Stimulated activated CD4-positive, alpha-beta T cell treated with anti-CD3 and anti-CD28 coated beads, Interleukin-4, amount 100 ng/mL, for 4 hours (primary cell): ENCODE data around the gene TALDO1.

Source experiments
- DNase-seq, 2 experiments: peaks; one replicate each; pipeline ENCODE4 v3.0.0-alpha.2; 2020

Gene TALDO1

GRCh38 chr11:747158-748006 is at the start of gene TALDO1:
TSS of gene TALDO1 (plus strand) at chr11:747464. CDS start at chr11:747482, 18 bp downstream.
- DNase-seq, result peak; percentile 67 to 88

DNA sequence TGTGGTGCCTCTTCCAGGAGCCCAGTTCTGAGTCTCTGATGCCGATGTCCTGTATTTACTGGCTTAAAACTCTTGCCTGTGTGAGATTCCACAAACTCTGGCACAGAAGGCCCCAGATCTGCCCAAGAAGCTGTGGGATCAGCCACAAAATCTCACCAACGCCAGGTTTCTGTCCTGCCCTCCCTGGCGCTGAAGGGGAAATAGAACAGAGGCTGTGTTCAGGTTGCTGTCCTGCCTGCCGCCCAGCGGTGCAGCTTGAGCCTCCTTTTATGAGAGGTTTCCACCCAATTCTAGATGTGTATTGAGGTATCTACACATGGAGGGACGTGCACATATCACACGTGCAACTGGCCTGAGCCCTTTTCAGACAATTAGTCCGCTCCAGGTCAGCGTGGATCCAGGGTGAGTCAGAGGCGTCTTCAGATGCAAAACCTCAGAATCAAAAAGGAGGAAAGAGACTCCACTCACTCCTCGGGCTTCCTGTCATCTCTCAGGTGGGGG is 49.4 kb upstream of the TALDO1 start:
- no peak for DNase-seq

- no peak for DNase-seq
Measured at GRCh38 chr11:698493-699115, 48.7 kb upstream of the TALDO1 start.

DNA sequence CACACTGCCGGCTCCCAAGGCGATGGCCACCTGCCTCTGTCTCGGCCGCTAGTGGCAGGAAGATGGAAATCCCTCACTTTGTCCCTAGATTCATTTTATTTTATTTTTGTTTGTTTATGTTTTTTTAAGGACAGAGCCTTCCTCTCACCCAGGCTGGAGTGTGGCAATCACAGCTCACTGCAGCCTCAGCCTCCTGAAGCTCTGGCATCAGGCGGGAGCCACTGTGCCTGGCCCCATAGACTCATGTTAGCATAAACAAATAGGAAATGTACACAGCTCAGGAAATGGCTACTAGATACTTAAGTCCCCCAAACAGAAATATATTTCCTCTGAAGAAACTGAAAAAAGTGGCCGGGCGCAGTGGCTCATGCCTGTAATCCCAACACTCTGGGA is 48.2 kb upstream of the TALDO1 start:
- DNase-seq, result no peak

DNA sequence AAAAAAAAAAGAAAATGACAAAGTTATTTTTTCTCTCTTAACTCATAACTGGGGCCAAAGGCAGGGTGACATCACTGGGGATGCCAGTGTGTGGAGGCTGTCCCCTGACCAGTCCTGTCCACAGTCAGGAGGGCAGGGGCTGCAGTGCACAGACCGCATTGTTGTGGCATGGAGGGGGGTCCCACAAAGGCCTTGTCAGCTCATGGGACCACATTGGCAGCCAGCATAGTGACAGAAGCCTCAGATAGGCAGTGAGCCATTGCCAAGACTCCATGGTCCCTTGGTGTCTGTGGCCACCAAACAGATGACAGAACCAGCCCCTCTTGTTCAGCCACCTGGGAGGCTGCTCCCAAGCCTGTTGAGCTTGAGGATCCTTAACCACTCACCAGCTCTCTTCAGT is 47.5 kb upstream of the TALDO1 start:
- no peak for DNase-seq

DNA sequence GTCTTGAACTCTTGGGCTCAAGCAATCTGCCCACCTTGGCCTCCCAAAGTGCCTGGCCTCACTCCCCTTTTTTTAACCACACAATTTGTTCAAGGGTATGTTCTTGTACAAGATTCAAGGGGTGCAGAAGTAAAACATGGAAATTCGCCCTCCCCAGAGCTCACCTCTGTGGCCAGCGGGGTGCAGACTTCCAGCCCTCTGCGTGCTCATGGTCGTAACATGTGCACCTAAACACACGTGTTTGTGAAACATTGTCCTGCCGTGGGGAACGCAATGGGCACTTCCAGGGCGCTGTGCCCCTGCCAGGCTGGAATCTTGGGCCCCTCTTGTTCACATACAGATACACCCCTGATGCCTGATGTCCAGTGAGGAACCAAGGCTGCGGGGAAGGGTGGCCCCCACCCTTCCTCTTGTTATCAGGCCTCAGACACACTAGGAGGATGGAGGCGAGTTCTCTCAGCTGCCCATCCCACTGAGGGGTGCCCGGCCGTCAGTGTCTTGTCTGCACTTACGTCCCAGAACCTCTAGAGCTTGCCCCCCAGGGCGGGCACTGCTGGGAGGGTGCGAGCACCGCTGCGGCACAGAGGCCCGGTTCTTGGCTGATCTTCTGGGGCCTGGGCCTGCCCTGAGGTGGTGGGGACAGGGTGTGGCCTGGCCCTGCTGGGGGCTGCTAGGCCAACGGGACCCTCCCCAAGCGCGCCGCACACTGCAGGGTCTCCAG is 45.4 kb upstream of the TALDO1 start:
- no peak for DNase-seq

GRCh38 chr11:702462-703461 is 44.5 kb upstream of the TALDO1 start:
- no peak for DNase-seq

DNA sequence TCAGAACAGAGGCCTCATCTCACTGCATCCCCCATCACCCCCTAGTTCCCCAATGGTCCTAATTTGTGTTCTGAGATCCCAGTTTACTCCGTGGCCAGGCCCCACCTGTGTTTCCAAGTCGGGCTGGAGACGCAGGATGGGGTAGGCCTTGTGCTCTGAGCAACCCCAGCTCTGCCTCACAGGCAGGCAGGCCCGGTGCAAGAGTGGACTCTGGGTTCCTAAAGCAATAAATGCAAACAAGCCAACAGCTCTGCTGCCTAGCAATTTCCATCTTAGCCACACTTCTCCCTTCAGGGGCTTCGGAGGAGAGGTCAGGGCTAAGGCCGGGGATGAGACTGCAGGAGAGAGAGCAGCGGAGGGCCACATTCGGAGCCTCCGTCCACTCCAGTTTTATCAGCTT is 43.8 kb upstream of the TALDO1 start:
- DNase-seq, result no peak

DNA sequence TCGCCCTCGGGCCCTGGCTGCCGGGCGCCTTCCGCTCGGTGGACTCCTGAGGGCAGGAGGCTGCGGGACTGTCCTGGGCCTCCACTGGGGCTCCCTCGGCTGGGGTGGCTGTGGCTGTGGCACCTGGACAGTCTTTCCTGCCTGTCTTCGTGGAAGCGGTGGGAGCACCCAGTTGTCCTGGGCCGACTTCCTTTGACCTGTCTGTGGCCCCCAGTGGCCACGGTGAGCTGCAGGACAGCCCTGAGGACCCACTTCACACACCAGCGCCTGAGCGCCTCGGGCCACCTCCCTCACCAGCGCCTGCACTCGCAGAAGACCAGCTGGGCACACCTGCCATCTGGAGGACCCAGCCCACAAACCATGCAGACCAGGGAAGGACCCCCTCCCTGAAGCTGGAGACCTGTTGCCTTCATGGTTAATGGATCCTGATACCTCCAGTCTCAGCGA is 43.0 kb upstream of the TALDO1 start:
- no peak for DNase-seq

GRCh38 chr11:704781-705645 is 42.3 kb upstream of the TALDO1 start:
- no peak for DNase-seq

- peak in 1 of 2 experiments; percentile 38 for DNase-seq
Measured at GRCh38 chr11:705646-706438, 41.4 kb upstream of the TALDO1 start, which contains the start of gene EPS8L2. TSS of gene EPS8L2 (plus strand) at chr11:706231. CDS start at chr11:709408, 3,177 bp downstream.

DNA sequence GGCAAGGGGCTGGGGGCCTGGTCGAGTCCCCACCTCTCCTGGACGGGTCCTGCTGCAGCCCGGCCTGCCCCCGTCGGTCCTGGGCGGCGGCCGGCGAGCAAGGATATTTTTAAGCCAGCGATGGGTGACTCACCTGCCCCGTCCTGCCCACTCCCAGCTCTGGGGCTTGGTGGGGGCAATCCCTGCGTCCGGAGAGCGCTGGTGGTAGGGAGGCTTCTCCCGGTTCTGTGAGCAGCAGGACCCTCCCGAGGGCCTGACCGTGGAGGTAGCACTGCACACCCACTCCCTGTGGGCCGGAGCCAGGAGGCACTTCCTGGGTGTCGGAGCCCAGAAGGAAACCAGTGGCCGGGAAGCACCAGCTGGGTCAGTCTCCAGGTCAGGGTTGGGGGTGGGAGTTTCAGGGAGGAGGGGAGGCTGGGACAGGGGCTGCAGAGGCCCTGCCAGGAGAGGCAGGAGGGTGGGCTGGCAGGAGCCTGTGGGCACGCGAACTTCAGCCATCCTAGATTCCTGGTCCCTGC is 40.8 kb upstream of the TALDO1 start:
- no peak for DNase-seq

GRCh38 chr11:706957-707816 is 40.1 kb upstream of the TALDO1 start:
- no peak for DNase-seq

GRCh38 chr11:707817-708420 is 39.3 kb upstream of the TALDO1 start:
- no peak for DNase-seq

GRCh38 chr11:708511-708910 is 38.8 kb upstream of the TALDO1 start:
- no peak for DNase-seq

GRCh38 chr11:709109-709997 is 37.9 kb upstream of the TALDO1 start:
- DNase-seq, result no peak

DNA sequence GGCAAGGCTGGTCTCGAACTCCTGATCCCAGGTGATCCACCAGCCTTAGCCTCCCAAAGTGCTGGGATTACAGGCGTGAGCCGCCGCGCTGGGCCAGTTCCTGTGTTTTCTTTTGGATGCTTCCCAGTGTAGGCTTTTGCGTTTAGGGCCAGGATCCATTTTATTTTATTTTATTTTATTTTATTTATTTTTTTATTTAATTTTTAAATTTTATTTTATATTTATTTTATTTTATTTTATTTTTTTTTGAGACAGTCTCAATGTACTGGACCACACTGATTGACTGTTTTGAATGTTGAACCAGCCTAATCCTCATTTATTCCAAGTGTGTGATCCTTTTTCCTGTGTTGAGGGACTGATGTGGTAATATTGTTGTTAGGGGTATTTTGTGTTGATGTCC is 32.8 kb upstream of the TALDO1 start:
- no peak for DNase-seq
